OCI-LY3 (cell line): Measurements from ENCODE around the gene TTC24.

Experiments used
- CTCF ChIP-seq: fragments of 200-600, 300-600 bp; sonication (generic); IDR thresholded peaks from 2 replicates; pipeline ENCODE4 v1.5.1; 2014; ENCODE audit warnings: antibody characterized with exemption, low read length, low read depth
- EZH2phosphoT487 ChIP-seq: fragments of 200-600 bp; shearing (Covaris generic); IDR thresholded peaks from 2 replicates; pipeline ENCODE4 v1.6.1; 2018; ENCODE audit warnings: antibody characterized with exemption, mixed run types, low read depth

GRCh38 chr1:156593661-156593989 lies 14.1 kb downstream of the TTC24 start:
- no peak for TF ChIP-seq CTCF
- TF ChIP-seq EZH2phosphoT487: no peak
